Progenitor cell of endocrine pancreas (in vitro differentiated cells): ENCODE measurements around the gene S100A7. TPM values are rescaled to one million over a fixed set of nuclear protein-coding genes. Genes with fewer than 3 reads are reported as not detected.

Experiments
- DNase-seq: peaks from one replicate; pipeline ENCODE4 v3.0.0; 2021; ENCODE audit warnings: low spot score; ENCODE audit not compliant: unreplicated experiment
- H3K27ac Mint-ChIP-seq: 2 replicates; pipeline ENCODE4 v1.8.0; 2021; ENCODE audit warnings: mild to moderate bottlenecking, moderate library complexity, mixed read lengths
- H3K27me3 Mint-ChIP-seq: 2 replicates; pipeline ENCODE4 v1.8.0; 2021; ENCODE audit warnings: mixed read lengths
- H3K36me3 Mint-ChIP-seq: 2 replicates; pipeline ENCODE4 v1.8.0; 2022; ENCODE audit warnings: mixed read lengths; ENCODE audit not compliant: insufficient read depth
- H3K4me1 Mint-ChIP-seq: 2 replicates; pipeline ENCODE4 v1.8.0; 2021; ENCODE audit warnings: low read depth, mixed read lengths
- H3K4me3 Mint-ChIP-seq: 2 replicates; pipeline ENCODE4 v1.8.0; 2021; ENCODE audit warnings: low read depth, mild to moderate bottlenecking, moderate library complexity, mixed read lengths
- H3K9me3 Mint-ChIP-seq: 2 replicates; pipeline ENCODE4 v1.8.0; 2021; ENCODE audit warnings: low read depth, mixed read lengths
- CTCF ChIP-seq: fragments of 200-600 bp; sonication (generic); IDR thresholded peaks from one replicate; pipeline ENCODE4 v1.5.0; 2021; ENCODE audit warnings: antibody characterized with exemption, mild to moderate bottlenecking; ENCODE audit not compliant: unreplicated experiment
- total RNA-seq: library from RNA; stranded (reverse); gene quantifications from 2 replicates; pipeline ENCODE4 v1.2.1, GENCODE V29; 2021

The S100A7 gene
- total RNA-seq, 1 donor from 2014 or later = not detected

GRCh38 chr1:153495536-153495935, 35.1 kb upstream of the S100A7 start:
- Mint-ChIP-seq H3K9me3 (no peaks in the 10 kb centered on the region), H3K36me3 (no peaks in the 10 kb centered on the region), H3K27me3 (peaks cover 23% of the 10 kb centered on the region), H3K27ac (no peak overlapping the region), H3K4me1 (peaks cover 4% of the 10 kb centered on the region), H3K4me3 (no peak overlapping the region)
- DNase-seq = no peak
- TF ChIP-seq CTCF = no peak

GRCh38 chr1:153494976-153495535, 34.6 kb upstream of the S100A7 start:
- Mint-ChIP-seq H3K27me3 (peaks cover 25% of the 10 kb centered on the region), H3K4me1 (peaks cover 7% of the 10 kb centered on the region), H3K9me3 (no peaks in the 10 kb centered on the region), H3K4me3 (no peak overlapping the region), H3K27ac (no peak overlapping the region), H3K36me3 (no peaks in the 10 kb centered on the region)
- DNase-seq = peak; percentile 88
- peak; percentile 98 for TF ChIP-seq CTCF

GRCh38 chr1:153493343-153493960, 33.0 kb upstream of the S100A7 start:
- no peak for DNase-seq
- Mint-ChIP-seq H3K4me1 (peaks cover 7% of the 10 kb centered on the region), H3K4me3 (no peak overlapping the region), H3K36me3 (no peaks in the 10 kb centered on the region), H3K27me3 (peaks cover 11% of the 10 kb centered on the region), H3K9me3 (no peaks in the 10 kb centered on the region), H3K27ac (no peak overlapping the region)
- no peak for TF ChIP-seq CTCF

GRCh38 chr1:153490272-153491051, 30.0 kb upstream of the S100A7 start:
- Mint-ChIP-seq H3K4me1 (peaks cover 7% of the 10 kb centered on the region), H3K4me3 (no peak overlapping the region), H3K9me3 (no peaks in the 10 kb centered on the region), H3K27ac (peak overlapping the region; percentile 75), H3K36me3 (no peaks in the 10 kb centered on the region), H3K27me3 (peaks cover 21% of the 10 kb centered on the region)
- no peak for TF ChIP-seq CTCF
- DNase-seq = no peak

- H3K9me3 Mint-ChIP-seq = no peaks in the 10 kb centered on the region
- H3K27me3 Mint-ChIP-seq = peaks cover 32% of the 10 kb centered on the region
- TF ChIP-seq CTCF = no peak
- DNase-seq = no peak
- no peaks in the 10 kb centered on the region for H3K36me3 Mint-ChIP-seq
- H3K4me1 Mint-ChIP-seq = peaks cover 7% of the 10 kb centered on the region
- no peak overlapping the region for H3K27ac Mint-ChIP-seq
- no peak overlapping the region for H3K4me3 Mint-ChIP-seq
Observed at GRCh38 chr1:153488731-153489130, 28.3 kb upstream of the S100A7 start.
